GM23338 (cell line): ENCODE measurements around the gene PALM. TPM values are rescaled to one million over a fixed set of nuclear protein-coding genes. Genes with fewer than 3 reads are reported as not detected.
A peak's percentile ranks its signal among the peaks of the same experiment; 100 is the strongest.

Experiments used
- ATAC-seq: fragments of 200-7000 bp; cut with Tn5 transposase; 3 replicates; pipeline ENCODE4 v1.9.1; 2020
- DNase-seq: peaks from one replicate; pipeline ENCODE4 v3.0.0-alpha.2; 2015; ENCODE audit warnings: low spot score
- H2AFZ ChIP-seq: fragments of 200-600 bp; sonication (generic); 2 replicates; pipeline ENCODE4 v1.8.0; 2016; ENCODE audit warnings: antibody characterized with exemption, mild to moderate bottlenecking, moderate library complexity
- H3F3A ChIP-seq: fragments of 200-600 bp; sonication (generic); replicated peaks from 2 replicates; pipeline ENCODE4 v1.8.0; 2017; ENCODE audit warnings: antibody characterized with exemption, mixed run types, low read depth
- H3K27ac ChIP-seq: fragments of 200-600 bp; sonication (generic); 2 replicates; pipeline ENCODE4 v1.6.1; 2016; ENCODE audit warnings: low read depth
- H3K27me3 ChIP-seq: fragments of 200-600 bp; sonication (generic); 2 replicates; pipeline ENCODE4 v1.8.0; 2016; ENCODE audit warnings: mild to moderate bottlenecking, mixed run types, moderate library complexity; ENCODE audit not compliant: insufficient read depth
- H3K36me3 ChIP-seq: fragments of 200-600 bp; sonication (generic); 2 replicates; pipeline ENCODE4 v1.8.0; 2016; ENCODE audit warnings: mild to moderate bottlenecking; ENCODE audit not compliant: insufficient read depth
- H3K4me1 ChIP-seq: fragments of 200-600 bp; sonication (generic); 2 replicates; pipeline ENCODE4 v1.8.0; 2016; ENCODE audit warnings: mild to moderate bottlenecking, moderate library complexity; ENCODE audit not compliant: insufficient read depth
- H3K4me2 ChIP-seq: fragments of 200-600 bp; sonication (generic); 2 replicates; pipeline ENCODE4 v1.7.1; 2017; ENCODE audit warnings: mixed run types
- H3K4me3 ChIP-seq: fragments of 200-600 bp; sonication (generic); 2 replicates; pipeline ENCODE4 v1.6.1; 2016; ENCODE audit warnings: mixed run types
- H3K79me2 ChIP-seq: fragments of 200-600 bp; sonication (generic); replicated peaks from 2 replicates; pipeline ENCODE4 v1.8.0; 2017; ENCODE audit warnings: mild to moderate bottlenecking; ENCODE audit not compliant: insufficient read depth
- H3K9me2 ChIP-seq: fragments of 200-600 bp; sonication (generic); 2 replicates; pipeline ENCODE4 v1.8.0; 2017; ENCODE audit not compliant: insufficient read depth
- H4K20me1 ChIP-seq: fragments of 200-600 bp; sonication (generic); replicated peaks from 2 replicates; pipeline ENCODE4 v1.8.0; 2017; ENCODE audit warnings: mild to moderate bottlenecking; ENCODE audit not compliant: insufficient read depth
- H3K27ac Mint-ChIP-seq: 2 replicates; pipeline ENCODE4 v1.8.0; 2020; ENCODE audit warnings: inconsistent platforms, mild to moderate bottlenecking, moderate library complexity, mixed read lengths
- H3K27me3 Mint-ChIP-seq: 3 replicates; pipeline ENCODE4 v1.8.0; 2022; ENCODE audit warnings: low read depth, mild to moderate bottlenecking, moderate library complexity, mixed read lengths, inconsistent platforms; ENCODE audit not compliant: insufficient read depth, poor library complexity
- H3K36me3 Mint-ChIP-seq: 3 replicates; pipeline ENCODE4 v1.8.0; 2021; ENCODE audit warnings: low read depth, mild to moderate bottlenecking, inconsistent platforms, moderate library complexity, mixed read lengths
- H3K4me1 Mint-ChIP-seq: 3 replicates; pipeline ENCODE4 v1.8.0; 2020; ENCODE audit warnings: mild to moderate bottlenecking, inconsistent platforms, mixed read lengths
- H3K4me3 Mint-ChIP-seq: 3 replicates; pipeline ENCODE4 v1.8.0; 2021; ENCODE audit warnings: moderate library complexity, mild to moderate bottlenecking, inconsistent platforms, mixed read lengths
- H3K9me3 Mint-ChIP-seq: 3 replicates; pipeline ENCODE4 v1.8.0; 2020; ENCODE audit warnings: moderate library complexity, mild to moderate bottlenecking, inconsistent platforms, mixed read lengths
- ETS1 ChIP-seq: IDR thresholded peaks from 2 replicates; pipeline ENCODE4 v1.6.1; 2016; ENCODE audit warnings: antibody characterized with exemption
- EZH2 ChIP-seq: fragments of 200-600 bp; sonication (generic); IDR thresholded peaks from one replicate; pipeline ENCODE4 v1.8.0; 2017; ENCODE audit warnings: antibody characterized with exemption, mild to moderate bottlenecking, low read depth; ENCODE audit not compliant: unreplicated experiment
- EZH2phosphoT487 ChIP-seq: fragments of 200-600 bp; sonication (generic); IDR thresholded peaks from one replicate; pipeline ENCODE4 v1.8.1; 2018; ENCODE audit warnings: antibody characterized with exemption; ENCODE audit not compliant: unreplicated experiment
- JUNB ChIP-seq: IDR thresholded peaks from one replicate; pipeline ENCODE4 v1.6.1; 2016; ENCODE audit warnings: antibody characterized with exemption; ENCODE audit not compliant: unreplicated experiment
- POLR2AphosphoS5 ChIP-seq: IDR thresholded peaks from 2 replicates; pipeline ENCODE4 v1.6.1; 2016; ENCODE audit warnings: antibody characterized with exemption, low read depth
- STAT1 ChIP-seq: IDR thresholded peaks from one replicate; pipeline ENCODE4 v1.6.1; 2016; ENCODE audit warnings: antibody characterized with exemption; ENCODE audit not compliant: unreplicated experiment
- polyA plus RNA-seq: library from polyadenylated mRNA; unstranded; fragments of >200 nt; fragmentation: Nextera tagmentation; extraction: Ambion mirVana; gene quantifications from 2 replicates; pipeline ENCODE4 v1.2.1, GENCODE V29; 2016
- total RNA-seq: library from RNA; depleted of rRNA; stranded (reverse); fragments of >200 nt; shearing (Covaris generic); gene quantifications from 2 replicates; pipeline ENCODE4 v1.2.3, GENCODE V29; 2014
- TF ChIP-seq, protein P1 (sequence below): fragments of 250-450 bp; sonication (Bioruptor Pico); IDR thresholded peaks from 2 replicates; pipeline ENCODE4 v1.5.0; 2020; ENCODE audit warnings: mild to moderate bottlenecking, moderate library complexity

PALM gene
- total and polyA plus RNA-seq, 2 experiments from 2014 or later: 3.8 to 26.1 TPM

DNA sequence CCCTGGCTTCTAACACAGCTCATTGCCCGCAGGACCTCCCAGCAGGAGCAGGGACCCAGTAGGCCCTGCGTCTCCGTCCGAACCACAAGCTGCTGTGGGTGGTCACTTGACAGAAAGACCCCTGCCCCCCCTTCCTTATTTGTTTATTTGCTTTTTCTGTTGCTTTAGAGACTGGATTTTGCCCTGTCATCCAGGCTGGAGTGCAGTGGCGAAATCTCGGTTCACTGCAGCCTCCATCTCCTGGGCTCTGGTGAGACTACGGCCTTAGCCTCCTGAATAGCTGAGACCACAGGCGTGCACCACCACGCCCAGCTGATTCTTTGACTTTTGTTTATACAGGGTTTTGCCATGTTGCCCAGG lies 80.9 kb downstream of the PALM start (continued):
- no peak for TF ChIP-seq EZH2phosphoT487

DNA sequence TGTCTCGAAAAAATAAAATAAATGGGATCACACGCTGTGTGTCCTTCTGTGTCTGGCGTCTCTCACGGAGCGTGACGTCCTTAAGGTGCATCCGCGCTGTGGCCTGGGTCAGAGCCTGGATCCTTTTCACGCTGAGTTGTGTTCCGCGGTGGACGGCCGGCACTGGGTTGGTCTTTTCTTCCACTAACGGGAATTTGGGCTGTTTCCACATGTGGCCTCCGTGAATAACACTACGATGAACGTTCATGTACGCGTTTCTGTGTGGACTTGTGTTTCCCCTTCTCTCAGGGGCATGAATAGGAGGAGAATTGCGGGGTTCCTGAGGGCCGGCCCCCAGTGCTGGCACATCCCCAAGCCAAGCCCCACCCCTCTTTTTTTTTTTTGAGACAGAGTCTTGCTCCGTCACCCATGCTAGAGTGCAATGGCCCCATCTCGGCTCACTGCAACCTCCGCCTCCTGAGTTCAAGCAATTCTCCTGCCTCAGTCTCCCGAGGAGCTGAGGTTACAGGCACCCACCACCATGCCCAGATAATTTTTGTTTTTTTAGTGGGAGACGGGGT lies 82.4 kb downstream of the PALM start:
- no peaks in the 10 kb centered on the region for H3K9me2 ChIP-seq
- peak overlapping the region; percentile 32; the same call in 1 of the 2 replicates for H3K4me2 ChIP-seq
- no peak overlapping the region; the same call in 1 of the 2 replicates for H3K27ac Mint-ChIP-seq
- no peaks in the 10 kb centered on the region for H4K20me1 ChIP-seq
- peaks cover 30% of the 10 kb centered on the region for H3K4me1 Mint-ChIP-seq
- H3K27me3 ChIP-seq: no peaks in the 10 kb centered on the region
- peaks cover 42% of the 10 kb centered on the region for H3K4me1 ChIP-seq
- H2AFZ ChIP-seq: no peak overlapping the region
- no peaks in the 10 kb centered on the region; the same call in 2 of the 3 replicates for H3K36me3 Mint-ChIP-seq
- H3K4me3 Mint-ChIP-seq: no peak overlapping the region; the same call in 2 of the 3 replicates
- TF ChIP-seq, protein P1, sequence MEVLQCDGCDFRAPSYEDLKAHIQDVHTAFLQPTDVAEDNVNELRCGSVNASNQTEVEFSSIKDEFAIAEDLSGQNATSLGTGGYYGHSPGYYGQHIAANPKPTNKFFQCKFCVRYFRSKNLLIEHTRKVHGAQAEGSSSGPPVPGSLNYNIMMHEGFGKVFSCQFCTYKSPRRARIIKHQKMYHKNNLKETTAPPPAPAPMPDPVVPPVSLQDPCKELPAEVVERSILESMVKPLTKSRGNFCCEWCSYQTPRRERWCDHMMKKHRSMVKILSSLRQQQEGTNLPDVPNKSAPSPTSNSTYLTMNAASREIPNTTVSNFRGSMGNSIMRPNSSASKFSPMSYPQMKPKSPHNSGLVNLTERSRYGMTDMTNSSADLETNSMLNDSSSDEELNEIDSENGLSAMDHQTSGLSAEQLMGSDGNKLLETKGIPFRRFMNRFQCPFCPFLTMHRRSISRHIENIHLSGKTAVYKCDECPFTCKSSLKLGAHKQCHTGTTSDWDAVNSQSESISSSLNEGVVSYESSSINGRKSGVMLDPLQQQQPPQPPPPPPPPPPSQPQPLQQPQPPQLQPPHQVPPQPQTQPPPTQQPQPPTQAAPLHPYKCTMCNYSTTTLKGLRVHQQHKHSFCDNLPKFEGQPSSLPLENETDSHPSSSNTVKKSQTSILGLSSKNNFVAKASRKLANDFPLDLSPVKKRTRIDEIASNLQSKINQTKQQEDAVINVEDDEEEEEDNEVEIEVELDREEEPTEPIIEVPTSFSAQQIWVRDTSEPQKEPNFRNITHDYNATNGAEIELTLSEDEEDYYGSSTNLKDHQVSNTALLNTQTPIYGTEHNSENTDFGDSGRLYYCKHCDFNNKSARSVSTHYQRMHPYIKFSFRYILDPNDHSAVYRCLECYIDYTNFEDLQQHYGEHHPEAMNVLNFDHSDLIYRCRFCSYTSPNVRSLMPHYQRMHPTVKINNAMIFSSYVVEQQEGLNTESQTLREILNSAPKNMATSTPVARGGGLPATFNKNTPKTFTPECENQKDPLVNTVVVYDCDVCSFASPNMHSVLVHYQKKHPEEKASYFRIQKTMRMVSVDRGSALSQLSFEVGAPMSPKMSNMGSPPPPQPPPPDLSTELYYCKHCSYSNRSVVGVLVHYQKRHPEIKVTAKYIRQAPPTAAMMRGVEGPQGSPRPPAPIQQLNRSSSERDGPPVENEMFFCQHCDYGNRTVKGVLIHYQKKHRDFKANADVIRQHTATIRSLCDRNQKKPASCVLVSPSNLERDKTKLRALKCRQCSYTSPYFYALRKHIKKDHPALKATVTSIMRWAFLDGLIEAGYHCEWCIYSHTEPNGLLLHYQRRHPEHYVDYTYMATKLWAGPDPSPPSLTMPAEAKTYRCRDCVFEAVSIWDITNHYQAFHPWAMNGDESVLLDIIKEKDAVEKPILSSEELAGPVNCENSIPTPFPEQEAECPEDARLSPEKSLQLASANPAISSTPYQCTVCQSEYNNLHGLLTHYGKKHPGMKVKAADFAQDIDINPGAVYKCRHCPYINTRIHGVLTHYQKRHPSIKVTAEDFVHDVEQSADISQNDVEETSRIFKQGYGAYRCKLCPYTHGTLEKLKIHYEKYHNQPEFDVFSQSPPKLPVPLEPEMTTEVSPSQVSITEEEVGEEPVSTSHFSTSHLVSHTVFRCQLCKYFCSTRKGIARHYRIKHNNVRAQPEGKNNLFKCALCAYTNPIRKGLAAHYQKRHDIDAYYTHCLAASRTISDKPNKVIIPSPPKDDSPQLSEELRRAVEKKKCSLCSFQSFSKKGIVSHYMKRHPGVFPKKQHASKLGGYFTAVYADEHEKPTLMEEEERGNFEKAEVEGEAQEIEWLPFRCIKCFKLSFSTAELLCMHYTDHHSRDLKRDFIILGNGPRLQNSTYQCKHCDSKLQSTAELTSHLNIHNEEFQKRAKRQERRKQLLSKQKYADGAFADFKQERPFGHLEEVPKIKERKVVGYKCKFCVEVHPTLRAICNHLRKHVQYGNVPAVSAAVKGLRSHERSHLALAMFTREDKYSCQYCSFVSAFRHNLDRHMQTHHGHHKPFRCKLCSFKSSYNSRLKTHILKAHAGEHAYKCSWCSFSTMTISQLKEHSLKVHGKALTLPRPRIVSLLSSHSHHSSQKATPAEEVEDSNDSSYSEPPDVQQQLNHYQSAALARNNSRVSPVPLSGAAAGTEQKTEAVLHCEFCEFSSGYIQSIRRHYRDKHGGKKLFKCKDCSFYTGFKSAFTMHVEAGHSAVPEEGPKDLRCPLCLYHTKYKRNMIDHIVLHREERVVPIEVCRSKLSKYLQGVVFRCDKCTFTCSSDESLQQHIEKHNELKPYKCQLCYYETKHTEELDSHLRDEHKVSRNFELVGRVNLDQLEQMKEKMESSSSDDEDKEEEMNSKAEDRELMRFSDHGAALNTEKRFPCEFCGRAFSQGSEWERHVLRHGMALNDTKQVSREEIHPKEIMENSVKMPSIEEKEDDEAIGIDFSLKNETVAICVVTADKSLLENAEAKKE (CRISPR knock-in tag): no peak
- TF ChIP-seq STAT1: no peak
- no peak for TF ChIP-seq EZH2
- 0 out of 2 replicates have a peak, but pooled peaks have one; percentile 19 for TF ChIP-seq POLR2AphosphoS5
- no peak for TF ChIP-seq JUNB
- TF ChIP-seq ETS1: no peak
- no peaks in the 10 kb centered on the region for H3K36me3 ChIP-seq
- DNase-seq (no peak), ATAC-seq (no peak)
- H3K27ac ChIP-seq: peak overlapping the region; percentile 91; the same call in 1 of the 2 replicates
- peaks cover 30% of the 10 kb centered on the region for H3F3A ChIP-seq
- H3K79me2 ChIP-seq: peaks cover 3% of the 10 kb centered on the region; the same call in 1 of the 2 replicates
- H3K4me3 ChIP-seq: no peak overlapping the region
- no peaks in the 10 kb centered on the region for H3K9me3 Mint-ChIP-seq
- peaks cover 6% of the 10 kb centered on the region for H3K27me3 Mint-ChIP-seq
